HG02763 (cell line): ENCODE results near the gene RGS7.
A peak's percentile ranks its signal among the peaks of the same experiment; 100 is the strongest.
"Not testable (repeated sequence)": the region's sequence is repeated elsewhere in the genome, so short reads cannot be mapped to it uniquely, and the experiment has no call there.

Experiments
- ATAC-seq: cut with Tn5 transposase; IDR thresholded peaks from one replicate; pipeline ENCODE4 v1.9.1; 2021; ENCODE audit warnings: mild to moderate bottlenecking, moderate library complexity; ENCODE audit not compliant: unreplicated experiment

The RGS7 gene

DNA sequence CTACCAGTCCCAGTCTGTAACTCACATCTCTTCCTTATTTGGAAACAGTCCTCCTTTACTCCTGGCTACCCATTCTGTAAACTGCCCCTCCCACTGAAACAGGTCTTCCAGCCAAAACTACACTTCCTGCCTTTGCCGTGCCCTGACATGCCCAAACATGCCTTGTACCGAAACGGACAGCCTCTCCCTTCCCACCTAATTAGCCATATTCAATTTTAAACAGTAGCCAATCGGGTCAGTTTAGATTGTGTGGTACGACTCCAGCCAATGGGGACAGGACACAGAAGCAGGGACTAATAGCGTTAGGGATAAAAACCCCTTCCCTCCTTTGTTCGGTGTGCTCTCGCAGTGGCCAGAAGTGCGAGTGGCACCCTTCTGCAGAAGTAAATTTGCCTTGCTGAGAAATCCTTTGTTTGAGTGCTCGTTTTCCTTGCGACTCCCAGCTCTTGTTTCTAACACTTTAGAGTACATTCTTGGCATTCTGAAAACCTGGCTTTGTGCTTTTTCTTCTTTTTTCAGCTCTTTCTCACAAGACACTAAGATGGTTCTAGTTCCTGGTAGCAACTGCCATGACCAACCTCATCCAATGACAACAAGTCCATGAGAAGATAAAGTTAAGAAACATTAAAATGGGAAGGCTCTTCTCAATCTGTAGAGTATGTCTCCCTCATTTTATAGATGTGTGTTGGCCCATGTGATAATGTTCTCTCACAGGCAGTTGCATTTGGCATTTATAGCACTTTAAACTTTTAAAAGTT lies 419.9 kb downstream of the RGS7 start:
- ATAC-seq, result no peak

DNA sequence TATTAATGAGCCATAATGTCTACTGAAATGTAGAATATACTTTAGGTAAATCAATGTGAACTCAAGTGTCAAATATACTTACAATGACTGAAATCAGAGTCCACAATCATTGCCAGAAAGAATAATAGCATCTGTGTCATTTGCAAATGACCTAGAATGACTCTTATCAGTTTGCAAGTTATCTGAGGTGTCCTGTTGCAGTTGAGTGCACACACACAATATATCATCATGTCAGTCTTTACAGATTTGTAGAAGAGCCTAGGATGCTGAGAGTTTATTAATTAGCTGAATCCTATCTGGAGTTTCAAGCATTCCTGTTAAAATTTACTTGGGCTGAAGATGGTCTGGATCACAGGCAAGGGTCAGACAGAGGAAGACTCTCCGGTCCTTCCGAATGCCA lies 421.1 kb downstream of the RGS7 start:
- ATAC-seq, result no peak

DNA sequence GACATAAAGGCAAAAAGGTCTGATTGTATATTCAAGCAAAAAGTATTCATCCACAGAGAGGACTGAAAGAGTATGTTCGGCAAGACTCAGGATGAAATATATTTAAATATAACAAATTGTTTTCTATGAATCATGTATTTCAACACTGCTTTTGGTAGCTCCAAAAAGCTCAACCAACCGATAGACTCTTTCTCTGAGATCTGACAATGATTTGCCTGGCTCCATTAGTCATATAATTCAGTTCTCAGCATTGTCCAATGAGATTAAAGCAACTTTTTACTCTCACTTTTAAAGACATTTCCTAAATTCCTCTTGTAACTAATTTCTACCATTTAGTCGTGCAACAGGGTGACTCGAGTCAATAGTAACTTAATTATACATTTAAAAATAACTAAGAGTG lies 426.0 kb downstream of the RGS7 start:
- ATAC-seq, result no peak

DNA sequence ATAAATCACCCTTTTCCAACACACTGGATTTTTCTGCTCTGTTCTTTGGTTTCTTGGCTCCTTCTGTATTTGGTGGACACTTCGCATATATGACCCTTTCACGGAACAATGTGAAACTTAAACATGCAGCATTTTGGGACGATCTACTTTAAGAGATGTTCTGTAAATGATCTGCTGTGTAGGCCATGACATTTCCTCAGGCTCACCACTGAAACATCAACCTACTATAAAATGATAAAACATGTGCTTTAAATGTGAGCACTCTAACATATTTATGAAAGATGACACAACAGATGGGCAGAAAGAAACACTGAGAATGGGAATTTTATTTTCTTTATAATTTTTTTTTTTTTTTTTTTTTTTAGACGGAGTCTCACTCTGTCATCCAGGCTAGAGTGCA lies 428.7 kb downstream of the RGS7 start:
- no peak for ATAC-seq

DNA sequence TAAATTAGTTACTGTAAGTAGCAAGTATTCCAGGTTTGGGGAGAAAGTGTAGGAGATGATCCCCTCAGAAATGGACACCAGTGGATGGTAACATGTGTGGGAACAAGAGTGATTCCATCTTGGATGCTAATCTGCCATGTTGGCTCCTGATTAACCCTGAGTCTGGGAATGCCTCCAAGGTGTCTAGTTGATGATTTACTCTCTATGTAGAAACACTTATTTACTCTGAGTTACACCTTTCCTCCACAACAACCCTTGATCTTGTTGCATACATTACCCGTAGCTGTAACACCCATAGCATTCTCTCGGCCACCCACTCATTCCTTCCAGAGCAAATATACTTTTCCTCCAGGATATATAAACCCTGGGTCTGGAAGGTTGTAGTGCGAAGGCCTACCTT lies 429.2 kb downstream of the RGS7 start:
- no peak for ATAC-seq

DNA sequence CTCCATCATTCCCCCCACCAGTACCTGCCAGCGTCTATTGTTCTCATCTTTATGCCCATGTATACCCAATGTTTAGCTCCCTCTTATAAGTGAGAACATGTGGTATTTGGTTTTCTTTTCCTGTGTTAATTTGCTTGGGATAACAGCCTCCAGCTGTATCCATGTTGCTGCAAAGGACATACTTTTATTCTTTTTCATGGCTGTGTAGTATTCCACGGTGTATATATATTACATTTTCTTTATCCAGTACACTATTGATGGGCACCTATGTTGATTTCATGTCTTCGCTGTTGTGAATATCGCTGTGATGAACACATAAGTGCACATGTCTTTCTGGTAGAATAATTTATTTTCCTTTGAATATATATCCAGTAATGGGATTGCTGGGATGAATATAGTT lies 431.7 kb downstream of the RGS7 start:
- ATAC-seq, result no peak

DNA sequence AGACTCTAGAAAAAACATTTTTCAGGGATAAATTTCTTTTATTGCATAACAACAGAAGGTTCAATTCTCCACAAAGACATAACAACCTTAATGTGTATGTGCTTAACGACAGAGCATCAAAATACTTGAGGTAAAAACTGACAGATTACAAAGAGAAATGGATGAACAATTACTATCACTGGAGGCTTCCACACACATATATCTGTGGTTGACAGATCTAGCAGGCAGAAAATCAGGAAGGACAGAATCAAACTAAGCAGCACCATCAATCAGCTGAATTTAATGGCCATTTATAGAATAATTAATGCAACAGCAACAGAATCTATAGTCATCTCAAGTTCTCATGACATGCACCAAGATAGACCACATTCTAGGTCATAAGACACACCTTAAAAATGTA lies 439.0 kb downstream of the RGS7 start:
- ATAC-seq, result no peak

DNA sequence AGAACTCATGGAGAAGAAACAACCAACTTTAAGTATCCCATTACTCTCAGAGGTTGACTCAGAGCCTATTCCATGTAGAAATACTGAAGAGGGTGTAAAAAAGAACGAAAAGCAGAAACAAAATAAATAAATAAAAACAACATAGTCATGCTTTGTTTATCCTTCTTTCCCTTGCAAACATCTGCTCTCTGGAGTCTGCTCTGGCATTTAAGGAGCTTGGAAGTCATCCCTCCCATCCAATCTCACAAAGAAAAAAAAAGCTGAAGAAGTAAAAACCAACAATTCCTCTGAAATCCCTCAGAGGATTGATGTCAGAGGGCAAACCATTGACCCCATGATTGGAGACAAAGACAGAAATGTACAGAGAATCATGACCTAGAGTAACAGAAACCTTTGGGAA lies 442.5 kb downstream of the RGS7 start:
- ATAC-seq, result no peak

DNA sequence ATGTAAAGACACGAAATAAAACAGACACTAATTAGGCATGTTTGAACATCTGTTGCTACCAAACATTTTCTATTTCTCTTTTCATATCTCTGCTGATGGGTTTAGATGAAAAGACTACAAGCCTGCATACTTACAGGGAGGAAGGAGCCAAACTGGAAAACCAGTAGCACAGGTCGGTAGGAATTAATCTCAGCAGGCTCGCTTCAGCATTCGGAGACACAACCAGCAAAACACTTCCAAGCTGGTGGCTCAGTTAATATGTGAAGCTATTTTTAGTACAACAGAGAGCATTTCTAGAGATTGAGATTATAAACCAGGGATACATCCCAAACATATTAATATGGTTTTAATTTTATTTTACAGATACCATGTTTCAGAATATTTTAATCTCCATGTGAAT lies 444.2 kb downstream of the RGS7 start:
- ATAC-seq, result no peak

DNA sequence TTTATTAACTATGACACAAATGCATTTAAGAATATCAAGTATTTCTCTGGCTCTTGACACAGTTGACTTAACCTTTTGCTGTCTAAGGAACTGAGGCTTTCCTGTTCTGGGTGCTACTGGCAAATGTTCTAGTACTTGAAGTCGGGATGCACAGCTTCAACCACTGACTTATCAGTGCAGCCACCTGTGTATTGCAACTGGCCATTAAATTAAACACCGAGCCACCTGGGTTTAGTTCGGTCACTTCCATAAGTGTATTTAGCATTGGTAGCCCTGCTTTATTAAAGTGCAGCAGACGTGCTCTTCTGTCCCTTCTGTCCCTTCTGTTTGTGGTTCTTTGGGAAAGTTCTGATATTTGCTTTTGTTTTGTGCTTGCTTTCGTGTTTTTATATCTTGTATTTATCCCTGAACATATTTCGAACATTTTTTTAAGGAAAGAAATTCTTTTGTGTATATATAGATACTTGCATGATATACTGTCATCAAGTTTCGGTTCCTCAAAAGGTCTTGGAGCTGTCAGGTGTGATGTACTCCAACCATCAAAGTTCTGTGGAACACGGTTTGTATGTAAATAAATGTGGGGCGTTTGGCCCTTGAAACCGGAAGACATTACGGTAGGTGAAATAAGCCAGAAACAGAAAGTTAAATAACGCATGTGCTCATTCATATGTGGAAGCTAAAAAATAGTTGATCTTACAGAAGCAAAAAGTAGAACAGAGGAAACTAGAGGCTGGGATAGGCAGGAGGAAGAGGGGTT lies 447.1 kb downstream of the RGS7 start:
- ATAC-seq, result peak; percentile 57

DNA sequence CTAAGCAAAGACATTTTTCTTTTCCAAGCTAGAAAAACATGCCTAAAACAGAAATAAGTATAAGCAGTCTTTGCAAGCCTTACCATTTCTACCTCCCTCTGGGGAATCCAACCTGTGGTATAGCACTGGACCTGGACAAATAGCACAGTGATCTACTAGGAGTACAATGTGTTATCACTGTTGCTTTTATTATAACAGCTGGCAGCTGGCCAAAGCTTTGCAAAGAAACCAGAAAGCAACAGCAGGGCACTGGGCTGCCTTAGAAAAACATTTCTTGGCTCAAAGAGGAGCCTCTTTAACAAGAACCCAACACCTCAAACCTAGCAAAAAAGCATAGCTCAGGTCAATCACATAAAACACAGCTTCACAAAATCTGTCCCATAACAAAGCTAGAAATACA lies 450.5 kb downstream of the RGS7 start:
- no peak for ATAC-seq

DNA sequence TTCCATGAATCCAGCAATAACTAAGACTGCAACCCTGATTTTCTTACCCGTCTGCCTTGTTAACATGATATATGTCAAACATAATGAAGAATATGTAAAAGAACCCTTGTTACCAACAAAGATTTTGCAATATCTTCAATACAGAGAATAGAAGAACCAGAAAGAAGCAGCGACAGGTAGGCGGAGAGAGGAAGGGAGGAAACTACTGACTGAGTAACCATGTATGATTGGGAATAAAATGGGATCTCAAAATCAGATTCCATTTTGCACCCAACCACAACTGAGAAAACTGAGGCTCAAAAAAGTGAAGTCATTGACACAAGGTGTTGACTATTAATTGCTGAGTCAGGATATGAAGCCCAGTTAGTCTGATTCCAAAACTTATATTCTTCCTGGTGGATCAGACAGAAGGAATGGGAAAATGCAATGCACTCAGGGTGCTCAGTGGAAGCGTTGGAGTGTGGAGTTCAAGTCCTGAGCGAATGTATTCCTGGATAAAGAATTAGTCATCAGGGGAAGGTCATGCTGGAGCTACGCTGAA lies 451.7 kb downstream of the RGS7 start:
- ATAC-seq, result no peak

DNA sequence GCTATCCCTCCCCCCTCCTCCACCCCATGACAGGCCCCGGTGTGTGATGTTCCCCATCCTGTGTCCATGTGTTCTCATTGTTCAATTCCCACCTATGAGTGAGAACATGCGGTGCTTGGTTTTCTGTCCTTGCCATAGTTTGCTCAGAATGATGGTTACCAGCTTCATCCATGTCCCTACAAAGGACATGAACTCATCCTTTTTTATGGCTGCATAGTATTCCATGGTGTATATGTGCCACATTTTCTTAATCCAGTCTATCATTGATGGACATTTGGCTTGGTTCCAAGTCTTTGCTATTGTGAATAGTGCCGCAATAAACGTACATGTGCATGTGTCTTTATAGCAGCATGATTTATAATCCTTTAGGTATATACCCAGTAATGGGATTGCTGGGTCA lies 461.6 kb downstream of the RGS7 start:
- ATAC-seq, result not testable (repeated sequence)

DNA sequence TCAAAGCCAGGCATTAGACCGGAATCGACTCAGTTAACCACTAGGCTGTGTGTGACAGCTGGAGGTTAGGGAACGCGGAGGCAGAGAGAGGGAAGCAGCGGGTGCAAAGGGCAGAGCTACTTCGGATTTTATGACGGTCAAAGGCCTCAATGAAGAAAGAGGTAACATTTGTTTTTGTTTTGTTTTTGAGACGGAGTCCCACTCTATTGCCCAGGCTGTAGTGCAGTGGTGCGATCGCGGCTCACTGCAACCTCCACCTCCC lies 468.3 kb downstream of the RGS7 start:
- ATAC-seq, result no peak

DNA sequence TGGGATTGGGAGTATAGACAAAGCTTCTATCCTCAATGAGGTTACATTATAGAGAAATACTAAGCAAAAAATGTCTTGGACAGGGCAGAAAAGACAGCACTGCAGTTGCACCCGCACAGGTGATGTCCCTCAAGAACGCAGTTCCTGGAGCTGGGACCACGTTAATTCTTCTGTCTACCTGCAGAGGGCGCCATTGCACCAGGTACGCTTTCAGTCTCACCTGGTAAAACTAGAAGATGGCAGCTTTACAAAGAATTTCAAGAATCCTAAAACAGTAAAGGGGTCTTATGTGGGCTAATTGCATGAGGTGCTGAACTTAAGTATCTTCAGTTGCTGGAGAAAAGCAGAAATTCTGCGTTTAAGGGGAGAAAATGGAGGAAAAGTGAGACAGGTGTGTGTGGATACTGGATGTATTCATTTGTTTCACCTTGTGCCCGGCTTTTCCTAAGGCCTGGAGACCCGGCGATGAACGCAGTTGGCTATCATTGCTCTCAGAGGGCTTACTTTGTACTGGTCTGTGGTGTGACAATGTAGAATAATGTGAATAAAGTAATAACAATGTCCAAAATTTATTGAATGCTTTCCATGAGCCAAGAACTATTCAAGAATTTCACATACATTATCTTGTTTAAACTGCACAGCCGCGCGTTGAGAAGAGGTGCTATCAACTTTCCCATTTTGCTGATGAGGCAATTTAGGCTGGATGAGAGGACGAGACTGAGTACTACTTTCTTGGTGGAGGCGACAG lies 468.8 kb downstream of the RGS7 start:
- no peak for ATAC-seq

DNA sequence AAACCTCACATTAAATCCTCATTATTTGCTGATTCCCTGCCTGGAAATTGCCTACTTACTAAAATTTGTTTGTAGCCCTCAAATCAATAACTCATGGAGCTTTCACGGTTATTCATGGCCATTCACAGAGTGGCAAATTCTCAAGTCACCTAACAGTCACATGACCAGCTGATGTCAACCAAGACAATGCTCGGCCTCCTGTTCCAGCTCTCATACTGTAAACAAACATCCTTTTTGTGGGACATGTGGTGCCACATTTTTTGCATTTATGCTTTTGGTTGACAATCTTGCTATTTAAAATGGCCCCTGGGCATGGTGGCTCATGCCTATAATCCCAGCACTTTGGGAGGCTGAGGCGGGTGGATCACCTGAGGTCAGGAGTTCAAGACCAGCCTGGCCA lies 473.5 kb downstream of the RGS7 start:
- no peak for ATAC-seq

DNA sequence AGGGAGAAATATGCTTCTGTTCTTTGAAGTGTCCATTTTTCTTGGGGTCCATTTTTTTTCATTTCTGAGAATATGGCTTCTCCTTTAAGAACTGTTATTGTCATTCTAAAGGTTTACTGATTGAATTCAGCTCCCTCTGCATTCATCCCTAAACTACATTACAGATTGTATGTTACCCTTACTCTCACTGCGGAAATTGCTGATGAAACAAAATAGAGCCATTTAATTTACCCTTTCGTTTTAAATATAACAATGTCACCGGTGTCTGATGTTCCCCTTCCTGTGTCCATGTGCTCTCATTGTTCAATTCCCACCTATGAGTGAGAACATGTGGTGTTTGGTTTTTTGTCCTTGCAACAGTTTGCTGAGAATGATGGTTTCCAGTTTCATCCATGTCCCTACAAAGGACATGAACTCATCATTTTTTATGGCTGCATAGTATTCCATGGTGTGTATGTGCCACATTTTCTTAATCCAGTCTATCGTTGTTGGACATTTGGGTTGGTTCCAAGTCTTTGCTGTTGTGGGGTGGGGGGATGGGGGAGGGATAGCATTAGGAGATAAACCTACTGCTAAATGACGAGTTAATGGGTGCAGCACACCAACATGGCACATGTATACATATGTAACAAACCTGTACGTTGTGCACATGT lies 474.2 kb downstream of the RGS7 start:
- ATAC-seq, result not testable (repeated sequence)

DNA sequence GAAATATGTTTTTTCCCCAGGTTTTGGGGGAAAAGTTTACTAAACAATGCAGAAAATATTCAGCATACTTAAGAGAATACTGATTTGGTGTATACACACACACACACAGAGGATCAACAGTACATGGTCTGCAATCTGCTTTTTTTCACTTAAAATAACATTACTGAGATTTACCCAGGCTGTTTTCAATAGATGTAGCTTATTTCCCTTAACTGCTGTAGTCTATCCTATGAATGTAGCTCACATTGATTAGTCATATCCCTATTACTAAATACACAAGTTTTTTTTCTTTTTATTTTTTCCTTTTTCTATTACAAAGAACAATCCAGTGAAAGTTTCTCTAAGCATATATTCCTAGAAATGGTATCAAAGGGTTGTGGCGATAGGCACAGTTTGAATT lies 478.4 kb downstream of the RGS7 start:
- no peak for ATAC-seq

DNA sequence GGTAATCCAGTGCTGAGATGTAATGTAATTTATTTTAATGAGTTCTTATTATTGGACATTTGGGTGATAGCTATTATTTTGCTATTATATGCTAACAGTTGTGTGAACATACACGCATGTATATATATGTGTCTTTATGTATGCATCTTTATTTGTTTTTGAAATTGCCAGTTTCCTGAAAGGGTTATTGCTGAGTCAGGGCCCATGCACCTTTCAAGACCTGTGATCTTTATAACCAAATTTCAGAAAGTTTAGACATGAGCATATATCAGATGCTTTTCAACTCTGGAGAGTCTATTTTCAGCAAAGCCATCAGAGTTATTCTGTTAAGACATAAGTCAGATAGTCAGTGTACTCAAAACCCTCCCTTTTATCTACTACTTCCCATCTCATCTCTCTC lies 479.4 kb downstream of the RGS7 start:
- no peak for ATAC-seq

DNA sequence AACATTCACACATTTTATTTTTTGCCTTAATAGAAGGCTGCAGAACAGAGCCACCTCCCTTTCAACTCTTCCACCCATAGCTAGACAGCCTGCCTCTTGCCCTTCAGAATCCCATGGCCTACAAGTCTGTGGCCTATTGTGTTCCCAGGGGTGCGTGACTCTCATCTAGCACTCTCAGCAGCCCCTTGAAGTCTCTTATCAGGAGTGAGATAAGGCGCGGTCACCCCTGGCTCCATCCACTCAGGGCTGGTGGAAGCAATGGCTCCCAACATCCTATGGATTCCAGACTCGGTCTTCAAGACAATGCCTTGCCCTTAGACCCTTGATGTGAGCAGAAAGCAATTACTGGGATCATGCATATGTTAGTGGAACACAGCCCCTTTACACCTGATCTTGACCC lies 480.9 kb downstream of the RGS7 start:
- no peak for ATAC-seq

DNA sequence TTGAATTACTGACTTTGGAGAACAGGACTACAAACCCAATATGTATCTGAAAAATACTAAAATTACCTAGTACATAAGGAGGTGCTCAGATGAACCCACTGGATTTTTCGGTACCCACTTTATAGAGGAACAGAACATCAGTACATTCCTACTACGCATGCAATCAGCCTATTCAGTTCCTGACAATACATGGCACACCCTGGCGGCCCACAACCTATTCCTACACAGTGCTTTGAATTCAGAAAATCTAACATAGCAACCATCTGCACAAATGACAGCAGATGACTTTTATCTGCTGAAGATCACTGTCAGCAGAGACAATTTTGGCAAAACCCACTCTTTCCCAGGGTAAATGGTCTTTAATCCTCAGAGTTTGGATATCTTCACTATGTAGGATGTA lies 487.9 kb downstream of the RGS7 start:
- ATAC-seq, result no peak
